HL-60 (cell line): ENCODE results near the gene FARSB.

Experiments used
- DNase-seq, 2 experiments: peaks; one replicate each; pipeline ENCODE4 v3.0.0-alpha.2; 2010 to 2020; ENCODE audit warnings: low read depth in 1 of 2, low spot score in 1 of 2
- H3K27ac ChIP-seq: fragments of 250-450 bp; sonication (Bioruptor Pico); replicated peaks from 2 replicates; pipeline ENCODE4 v1.5.1; 2020; ENCODE audit warnings: mild to moderate bottlenecking, moderate library complexity
- H3K27me3 ChIP-seq: fragments of 250-450 bp; sonication (Bioruptor Pico); 2 replicates; pipeline ENCODE4 v1.5.1; 2021; ENCODE audit warnings: mild to moderate bottlenecking, moderate library complexity; ENCODE audit not compliant: insufficient read depth, poor library complexity, severe bottlenecking
- H3K4me3 ChIP-seq: replicated peaks from 2 replicates; pipeline ENCODE4 v1.5.1; 2011; ENCODE audit warnings: mild to moderate bottlenecking, control low read depth, low read length; ENCODE audit not compliant: insufficient read depth
- GABPA ChIP-seq: IDR thresholded peaks from 2 replicates; pipeline ENCODE4 v1.6.1; 2012; ENCODE audit warnings: low read depth
- POLR2AphosphoS5 ChIP-seq: IDR thresholded peaks from 2 replicates; pipeline ENCODE4 v1.6.1; 2012; ENCODE audit warnings: low read depth
- SPI1 ChIP-seq: IDR thresholded peaks from 2 replicates; pipeline ENCODE4 v1.6.1; 2012; ENCODE audit warnings: low read depth, mild to moderate bottlenecking, borderline replicate concordance
- TF ChIP-seq, protein P1 (sequence below): IDR thresholded peaks from one replicate; pipeline ENCODE4 v1.5.1; 2011; ENCODE audit warnings: low read length, control low read depth, inconsistent platforms; ENCODE audit not compliant: insufficient read depth
- TF ChIP-seq, protein P2 (sequence below): IDR thresholded peaks from 2 replicates; pipeline ENCODE4 v1.6.1; 2012; ENCODE audit warnings: low read depth; ENCODE audit not compliant: insufficient replicate concordance

The FARSB gene

DNA sequence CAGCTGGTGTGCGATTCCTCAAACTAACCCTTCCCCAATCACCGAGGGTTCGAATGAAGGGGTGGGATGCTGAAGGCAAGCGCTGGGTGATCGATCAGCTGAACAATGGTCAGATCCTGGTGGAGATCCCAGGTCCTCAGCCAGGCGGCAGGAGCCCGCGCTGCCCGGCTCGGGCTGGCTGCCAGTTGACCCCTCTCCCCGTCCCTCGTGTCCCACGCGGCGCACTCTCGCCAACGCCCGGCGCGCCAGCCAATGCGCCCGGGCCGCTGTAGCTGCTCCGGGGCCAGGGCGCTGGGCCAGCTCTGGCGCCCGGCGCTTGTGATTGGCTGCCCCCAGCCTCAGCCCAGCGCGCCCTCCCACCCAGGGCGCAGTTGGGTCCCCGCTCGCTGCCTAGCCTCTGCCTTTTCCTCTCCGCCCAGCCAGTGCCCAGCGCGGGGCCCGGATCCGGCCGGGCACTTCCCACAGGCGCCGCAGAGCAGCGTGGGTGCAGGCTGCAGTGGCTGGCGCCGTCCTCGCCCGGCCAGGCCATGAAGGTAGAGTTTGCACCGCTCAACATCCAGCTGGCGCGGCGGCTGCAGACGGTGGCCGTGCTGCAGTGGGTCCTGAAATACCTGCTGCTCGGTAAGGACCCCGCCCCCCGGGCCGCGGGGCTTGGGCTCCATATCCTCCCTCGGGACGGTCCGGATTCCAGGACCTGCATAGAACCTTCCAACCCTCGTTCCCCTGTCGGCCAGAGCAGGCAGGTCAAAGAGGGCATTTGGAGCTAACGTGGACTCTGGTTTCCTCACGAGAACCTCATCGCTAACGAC is 15.6 kb upstream of the FARSB start, which contains the start of gene MOGAT1:
Gene MOGAT1 (plus strand): TSS at position 400 of the 809 bp plus-strand sequence. CDS start 128 bp downstream, at position 528.
- peak within 1 kb of the TSS; percentile 30 for H3K4me3 ChIP-seq
- no peak within 1 kb of the TSS for H3K27ac ChIP-seq
- no peaks in the 10 kb centered on the region for H3K27me3 ChIP-seq
- DNase-seq = peak in 1 of 2 experiments; percentile 2
- TF ChIP-seq, protein P1, sequence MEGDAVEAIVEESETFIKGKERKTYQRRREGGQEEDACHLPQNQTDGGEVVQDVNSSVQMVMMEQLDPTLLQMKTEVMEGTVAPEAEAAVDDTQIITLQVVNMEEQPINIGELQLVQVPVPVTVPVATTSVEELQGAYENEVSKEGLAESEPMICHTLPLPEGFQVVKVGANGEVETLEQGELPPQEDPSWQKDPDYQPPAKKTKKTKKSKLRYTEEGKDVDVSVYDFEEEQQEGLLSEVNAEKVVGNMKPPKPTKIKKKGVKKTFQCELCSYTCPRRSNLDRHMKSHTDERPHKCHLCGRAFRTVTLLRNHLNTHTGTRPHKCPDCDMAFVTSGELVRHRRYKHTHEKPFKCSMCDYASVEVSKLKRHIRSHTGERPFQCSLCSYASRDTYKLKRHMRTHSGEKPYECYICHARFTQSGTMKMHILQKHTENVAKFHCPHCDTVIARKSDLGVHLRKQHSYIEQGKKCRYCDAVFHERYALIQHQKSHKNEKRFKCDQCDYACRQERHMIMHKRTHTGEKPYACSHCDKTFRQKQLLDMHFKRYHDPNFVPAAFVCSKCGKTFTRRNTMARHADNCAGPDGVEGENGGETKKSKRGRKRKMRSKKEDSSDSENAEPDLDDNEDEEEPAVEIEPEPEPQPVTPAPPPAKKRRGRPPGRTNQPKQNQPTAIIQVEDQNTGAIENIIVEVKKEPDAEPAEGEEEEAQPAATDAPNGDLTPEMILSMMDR = no peak
- no peak for TF ChIP-seq GABPA
- TF ChIP-seq SPI1 = no peak
- TF ChIP-seq POLR2AphosphoS5 = no peak
- TF ChIP-seq, protein P2, sequence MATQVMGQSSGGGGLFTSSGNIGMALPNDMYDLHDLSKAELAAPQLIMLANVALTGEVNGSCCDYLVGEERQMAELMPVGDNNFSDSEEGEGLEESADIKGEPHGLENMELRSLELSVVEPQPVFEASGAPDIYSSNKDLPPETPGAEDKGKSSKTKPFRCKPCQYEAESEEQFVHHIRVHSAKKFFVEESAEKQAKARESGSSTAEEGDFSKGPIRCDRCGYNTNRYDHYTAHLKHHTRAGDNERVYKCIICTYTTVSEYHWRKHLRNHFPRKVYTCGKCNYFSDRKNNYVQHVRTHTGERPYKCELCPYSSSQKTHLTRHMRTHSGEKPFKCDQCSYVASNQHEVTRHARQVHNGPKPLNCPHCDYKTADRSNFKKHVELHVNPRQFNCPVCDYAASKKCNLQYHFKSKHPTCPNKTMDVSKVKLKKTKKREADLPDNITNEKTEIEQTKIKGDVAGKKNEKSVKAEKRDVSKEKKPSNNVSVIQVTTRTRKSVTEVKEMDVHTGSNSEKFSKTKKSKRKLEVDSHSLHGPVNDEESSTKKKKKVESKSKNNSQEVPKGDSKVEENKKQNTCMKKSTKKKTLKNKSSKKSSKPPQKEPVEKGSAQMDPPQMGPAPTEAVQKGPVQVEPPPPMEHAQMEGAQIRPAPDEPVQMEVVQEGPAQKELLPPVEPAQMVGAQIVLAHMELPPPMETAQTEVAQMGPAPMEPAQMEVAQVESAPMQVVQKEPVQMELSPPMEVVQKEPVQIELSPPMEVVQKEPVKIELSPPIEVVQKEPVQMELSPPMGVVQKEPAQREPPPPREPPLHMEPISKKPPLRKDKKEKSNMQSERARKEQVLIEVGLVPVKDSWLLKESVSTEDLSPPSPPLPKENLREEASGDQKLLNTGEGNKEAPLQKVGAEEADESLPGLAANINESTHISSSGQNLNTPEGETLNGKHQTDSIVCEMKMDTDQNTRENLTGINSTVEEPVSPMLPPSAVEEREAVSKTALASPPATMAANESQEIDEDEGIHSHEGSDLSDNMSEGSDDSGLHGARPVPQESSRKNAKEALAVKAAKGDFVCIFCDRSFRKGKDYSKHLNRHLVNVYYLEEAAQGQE = no peak

DNA sequence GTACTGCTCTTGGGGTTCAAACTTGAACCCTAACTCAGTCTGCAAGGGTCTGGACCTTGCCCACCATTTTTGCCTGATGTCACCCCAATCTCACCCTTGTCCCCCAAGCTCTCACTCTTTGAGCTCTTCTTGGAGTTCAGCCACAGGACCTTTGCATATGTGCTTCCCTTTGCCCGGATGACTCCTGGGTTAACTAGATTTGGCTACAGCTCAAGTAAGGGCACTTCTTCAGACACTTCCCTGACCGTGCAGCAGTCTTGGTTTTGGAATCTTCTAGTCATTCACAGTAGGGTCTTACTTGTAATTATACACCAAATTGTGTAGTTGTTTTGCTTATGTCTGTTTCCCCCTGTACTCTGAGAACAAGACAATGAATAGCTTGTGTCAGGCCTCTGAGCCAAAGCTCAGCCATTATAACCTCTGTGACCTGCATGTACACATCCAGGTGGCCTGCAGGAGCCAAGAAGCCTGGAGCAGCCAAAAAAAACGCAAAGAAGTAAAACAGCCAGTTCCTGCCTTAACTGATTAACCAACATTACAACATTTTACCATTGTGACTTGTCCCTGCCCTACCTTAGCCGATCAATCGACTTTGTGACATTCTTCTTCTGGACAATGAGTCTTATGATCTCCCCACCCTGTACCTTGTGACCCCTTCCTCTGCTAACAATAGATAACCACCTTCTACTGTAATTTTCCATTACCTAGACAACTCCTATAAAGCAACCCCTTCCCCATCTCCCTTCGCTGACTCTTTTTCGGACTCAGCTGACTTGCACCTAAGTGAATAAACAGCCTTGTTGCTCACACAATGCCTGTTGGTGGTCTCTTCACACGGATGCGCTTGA is 14.5 kb upstream of the FARSB start:
- Histone ChIP-seq H3K27ac (no peak overlapping the region), H3K27me3 (no peaks in the 10 kb centered on the region), H3K4me3 (no peak overlapping the region)
- TF ChIP-seq, protein P1 = no peak
- TF ChIP-seq POLR2AphosphoS5 (no peak), SPI1 (no peak), GABPA (no peak)
- TF ChIP-seq, protein P2 = no peak
- no peak for DNase-seq

DNA sequence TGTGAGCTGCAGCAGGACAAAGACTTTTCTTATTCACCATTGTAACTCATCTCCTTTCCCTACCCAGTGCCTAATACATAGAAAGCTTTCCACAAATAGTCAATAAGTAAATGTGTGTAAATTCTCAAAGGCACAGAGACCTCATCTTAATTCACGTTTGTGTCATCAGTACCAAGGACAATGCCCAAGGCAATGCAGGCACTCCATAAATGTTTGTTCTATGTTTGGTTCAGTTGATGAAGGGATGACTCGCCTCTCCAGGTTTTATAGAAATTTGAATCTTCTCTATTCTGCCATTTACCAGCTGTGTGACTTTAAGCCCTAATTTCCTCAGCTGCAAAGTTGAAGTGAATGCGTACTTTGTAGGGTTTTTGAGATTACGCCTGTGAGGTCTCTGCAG is 13.5 kb upstream of the FARSB start:
- H3K27me3 ChIP-seq = no peaks in the 10 kb centered on the region
- peak overlapping the region; percentile 40; the same call in 1 of the 2 replicates for H3K27ac ChIP-seq
- no peak for DNase-seq
- TF ChIP-seq, protein P1 = no peak
- TF ChIP-seq, protein P2 = peak; percentile 73
- no peak overlapping the region for H3K4me3 ChIP-seq
